Panc1 (cell line): ENCODE measurements around the gene CSDE1. TPM values are rescaled to one million over a fixed set of nuclear protein-coding genes. Genes with fewer than 3 reads are reported as not detected.

Experiments
- ATAC-seq: fragments of 200-7000 bp; cut with Tn5 transposase; 2 replicates; pipeline ENCODE4 v1.9.1; 2020; ENCODE audit warnings: mild to moderate bottlenecking, moderate library complexity
- BruUV-seq: library from RNA; stranded (reverse); fragments of 400-500 nt; replicated peaks from 2 replicates; lab custom pipeline; 2021; lab: Mats Ljungman, UMichigan
- CTCF ChIA-PET: fragments of 300-600 bp; sonication (Branson Sonifier 250); formaldehyde crosslinking; loops from one replicate; lab custom pipeline; 2022; ENCODE audit warnings: antibody characterized with exemption; lab: Charles Lee
- POLR2A ChIA-PET: fragments of 300-600 bp; sonication (Branson Sonifier 250); formaldehyde crosslinking; loops from one replicate; lab custom pipeline; 2022; ENCODE audit warnings: antibody characterized with exemption; lab: Charles Lee
- DNase-seq: peaks from one replicate; pipeline ENCODE4 v3.0.0-alpha.2; 2010; ENCODE audit warnings: low read depth, low spot score
- H3K27ac ChIP-seq: 2 replicates; pipeline ENCODE4 v1.5.1; 2011; ENCODE audit warnings: mild to moderate bottlenecking, low read length, inconsistent platforms
- H3K27me3 ChIP-seq: fragments of 200-500 bp; sonication (Bioruptor generic); 2 replicates; pipeline ENCODE4 v1.6.0; 2014; ENCODE audit warnings: low read length, inconsistent platforms; ENCODE audit not compliant: control insufficient read depth, insufficient read depth
- H3K36me3 ChIP-seq: fragments of 200-500 bp; sonication (Bioruptor generic); 2 replicates; pipeline ENCODE4 v1.5.1; 2014; ENCODE audit warnings: inconsistent platforms, mild to moderate bottlenecking, low read length, moderate library complexity; ENCODE audit not compliant: control insufficient read depth, insufficient read depth
- H3K4me1 ChIP-seq: 2 replicates; pipeline ENCODE4 v1.5.1; 2011; ENCODE audit warnings: inconsistent platforms, mild to moderate bottlenecking, low read length, moderate library complexity; ENCODE audit not compliant: control insufficient read depth, insufficient read depth
- H3K4me3 ChIP-seq, 2 experiments: 2 replicates each; pipeline ENCODE4 v1.5.1; 2011 to 2012; ENCODE audit warnings: low read depth in 2 of 2, low read length in 2 of 2, mild to moderate bottlenecking in 2 of 2, inconsistent platforms in 1 of 2, moderate library complexity in 1 of 2
- H3K9me3 ChIP-seq: fragments of 200-500 bp; sonication (Bioruptor generic); 2 replicates; pipeline ENCODE4 v1.5.1; 2014; ENCODE audit warnings: low read depth, mild to moderate bottlenecking, inconsistent platforms, low read length, moderate library complexity; ENCODE audit not compliant: control insufficient read depth, insufficient read depth
- CTCF ChIP-seq: fragments of 450-650 bp; IDR thresholded peaks from 2 replicates; pipeline ENCODE4 v1.5.1; 2017; ENCODE audit warnings: mild to moderate bottlenecking
- POLR2AphosphoS5 ChIP-seq: IDR thresholded peaks from 2 replicates; pipeline ENCODE4 v1.6.1; 2012; ENCODE audit warnings: mild to moderate bottlenecking, low read depth, low read length, moderate library complexity
- REST ChIP-seq, 2 experiments: IDR thresholded peaks; 2 replicates each; pipeline ENCODE4 v1.6.1; 2011 to 2012; ENCODE audit warnings: low read depth in 2 of 2, control low read depth in 1 of 2, low read length in 1 of 2, mild to moderate bottlenecking in 1 of 2, moderate library complexity in 1 of 2; ENCODE audit not compliant: insufficient read depth in 1 of 2
- SIN3A ChIP-seq: IDR thresholded peaks from 2 replicates; pipeline ENCODE4 v1.6.1; 2012; ENCODE audit warnings: low read depth, mild to moderate bottlenecking, low read length, moderate library complexity, borderline replicate concordance; ENCODE audit not compliant: insufficient read depth
- TCF7L2 ChIP-seq: IDR thresholded peaks from 2 replicates; pipeline ENCODE4 v1.6.1; 2011; ENCODE audit warnings: mild to moderate bottlenecking, low read depth, low read length, inconsistent platforms
- in situ Hi-C: cut with HindIII; loops from 2 replicates; pipeline ENCODE4 v1.10.0; 2016; ENCODE audit warnings: low sequenced_read_pairs, low pct_unique_long_range_greater_than_20kb
- intact Hi-C: fragments of 100-400 bp; cut with micrococcal nuclease; formaldehyde crosslinking; loops from one replicate; pipeline ENCODE4 v1.10.0; 2022; ENCODE audit not compliant: unreplicated experiment
- total RNA-seq: library from RNA; stranded (reverse); gene quantifications from one replicate; pipeline ENCODE4 v1.2.1, GENCODE V29; 2021; ENCODE audit not compliant: unreplicated experiment

The CSDE1 gene
- total RNA-seq, 1 experiment from 2014 or later: 347 TPM

- ATAC-seq (no peak), DNase-seq (no peak)
- no peak overlapping the region for H3K27ac ChIP-seq
- no peak overlapping the region for H3K4me3 ChIP-seq
- CTCF ChIA-PET: no interaction called here
- TF ChIP-seq TCF7L2 (no peak), REST (IDR thresholded peaks at IDR 0.05; ENCODE audit: insufficient read depth in 1 of 2, low read depth in 2 of 2, low read length in 1 of 2) (no peak), CTCF (no peak)
- intact Hi-C loops (no loop called here), in situ Hi-C loops (no loop called here)
- BruUV-seq: no TSS peak
- no peaks in the 10 kb centered on the region for H3K9me3 ChIP-seq
- POLR2A ChIA-PET: no interaction called here
- peaks cover 6% of the 10 kb centered on the region; the same call in 1 of the 2 replicates for H3K4me1 ChIP-seq
- H3K36me3 ChIP-seq: peaks cover 47% of the 10 kb centered on the region
- H3K27me3 ChIP-seq: no peaks in the 10 kb centered on the region
Measured at GRCh38 chr1:114719424-114719787, 38.4 kb downstream of the CSDE1 start.

- ATAC-seq (no peak), DNase-seq (no peak)
- ChIA-PET CTCF (no interaction called here), POLR2A (no interaction called here)
- Histone ChIP-seq H3K4me1 (peaks cover 6% of the 10 kb centered on the region; the same call in 1 of the 2 replicates), H3K9me3 (no peaks in the 10 kb centered on the region), H3K27ac (no peak overlapping the region), H3K27me3 (no peaks in the 10 kb centered on the region), H3K36me3 (peaks cover 47% of the 10 kb centered on the region), H3K4me3 (no peak overlapping the region)
- in situ Hi-C loops: no loop called here
- intact Hi-C loops: no loop called here
- BruUV-seq: no TSS peak
- TF ChIP-seq SIN3A (no peak), CTCF (no peak), POLR2AphosphoS5 (no peak), REST (IDR thresholded peaks at IDR 0.05; ENCODE audit: insufficient read depth in 1 of 2, low read depth in 2 of 2, low read length in 1 of 2) (no peak), TCF7L2 (no peak)
Measured at GRCh38 chr1:114718661-114719423, 38.9 kb downstream of the CSDE1 start.
